GM19397 (cell line): ENCODE measurements around the gene GRHL1.

Experiments used
- ATAC-seq: cut with Tn5 transposase; IDR thresholded peaks from one replicate; pipeline ENCODE4 v1.9.1; 2021; ENCODE audit warnings: mild to moderate bottlenecking, moderate library complexity; ENCODE audit not compliant: unreplicated experiment

Gene GRHL1

GRCh38 chr2:9971105-9971818 is 19.8 kb downstream of the GRHL1 start:
- no peak for ATAC-seq

GRCh38 chr2:9971890-9972289 is 20.4 kb downstream of the GRHL1 start:
- no peak for ATAC-seq

- no peak for ATAC-seq
These were observed 21.4 kb downstream of the GRHL1 start for GRCh38 chr2:9972621-9973479.

GRCh38 chr2:9973690-9974089 is 22.2 kb downstream of the GRHL1 start:
- ATAC-seq, result no peak

- no peak for ATAC-seq
These were observed 22.9 kb downstream of the GRHL1 start for GRCh38 chr2:9974343-9974742.

- ATAC-seq, result no peak
These were observed 23.8 kb downstream of the GRHL1 start for GRCh38 chr2:9975328-9975727.

- ATAC-seq, result no peak
These were observed 24.4 kb downstream of the GRHL1 start for GRCh38 chr2:9975805-9976447.

- ATAC-seq, result no peak
These were observed 28.5 kb downstream of the GRHL1 start for GRCh38 chr2:9979977-9980376.

GRCh38 chr2:9980520-9980919 is 29.0 kb downstream of the GRHL1 start:
- no peak for ATAC-seq

GRCh38 chr2:9981655-9982054 is 30.2 kb downstream of the GRHL1 start:
- no peak for ATAC-seq

- ATAC-seq, result no peak
These were observed 30.8 kb downstream of the GRHL1 start for GRCh38 chr2:9982248-9982647.

GRCh38 chr2:9982891-9983290 is 31.4 kb downstream of the GRHL1 start:
- no peak for ATAC-seq

GRCh38 chr2:9983401-9984216 is 32.1 kb downstream of the GRHL1 start:
- ATAC-seq, result no peak

- no peak for ATAC-seq
These were observed 32.8 kb downstream of the GRHL1 start for GRCh38 chr2:9984217-9984739.

- no peak for ATAC-seq
These were observed 33.5 kb downstream of the GRHL1 start for GRCh38 chr2:9984871-9985480.

GRCh38 chr2:9985531-9986328 is 34.2 kb downstream of the GRHL1 start:
- no peak for ATAC-seq

GRCh38 chr2:9988320-9988719 is 36.8 kb downstream of the GRHL1 start:
- ATAC-seq, result no peak

- no peak for ATAC-seq
These were observed 39.2 kb downstream of the GRHL1 start for GRCh38 chr2:9990736-9991135.

GRCh38 chr2:9991221-9991620 is 39.7 kb downstream of the GRHL1 start:
- no peak for ATAC-seq
